NCI-H748 (cell line): Measurements from ENCODE around the gene MRPS10.
"Not testable (repeated sequence)": the region's sequence is repeated elsewhere in the genome, so short reads cannot be mapped to it uniquely, and the experiment has no call there.

ENCODE experiments used
- DNase-seq: peaks from one replicate; lab custom pipeline; 2025; ENCODE audit not compliant: unreplicated experiment; lab: John Stamatoyannopoulos, UW

Gene MRPS10

GRCh38 chr6:42211726-42212125 lies 5.9 kb downstream of the MRPS10 start:
- no peak for DNase-seq

- peak; percentile 96 for DNase-seq
Measured at GRCh38 chr6:42210551-42210950, 7.1 kb downstream of the MRPS10 start.

GRCh38 chr6:42207559-42207958 lies 10.1 kb downstream of the MRPS10 start:
- not testable (repeated sequence) for DNase-seq

GRCh38 chr6:42204768-42205282 lies 12.8 kb downstream of the MRPS10 start:
- no peak for DNase-seq

GRCh38 chr6:42203183-42203582 lies 14.5 kb downstream of the MRPS10 start:
- DNase-seq = no peak

GRCh38 chr6:42202131-42202915 lies 15.3 kb downstream of the MRPS10 start:
- DNase-seq = not testable (repeated sequence)

GRCh38 chr6:42201382-42201781 lies 16.3 kb downstream of the MRPS10 start:
- no peak for DNase-seq

- no peak for DNase-seq
Measured at GRCh38 chr6:42200035-42200434, 17.6 kb downstream of the MRPS10 start.

GRCh38 chr6:42199106-42199981 lies 18.3 kb downstream of the MRPS10 start:
- DNase-seq = no peak

- no peak for DNase-seq
Measured at GRCh38 chr6:42197555-42198362, 19.9 kb downstream of the MRPS10 start.

- no peak for DNase-seq
Measured at GRCh38 chr6:42195415-42195814, 22.2 kb downstream of the MRPS10 start.

GRCh38 chr6:42194056-42194455 lies 23.6 kb downstream of the MRPS10 start:
- DNase-seq = no peak

GRCh38 chr6:42193491-42193894 lies 24.2 kb downstream of the MRPS10 start:
- DNase-seq = no peak

- not testable (repeated sequence) for DNase-seq
Measured at GRCh38 chr6:42192385-42192784, 25.3 kb downstream of the MRPS10 start.

GRCh38 chr6:42190554-42191183 lies 27.0 kb downstream of the MRPS10 start:
- DNase-seq = no peak

- DNase-seq = no peak
Measured at GRCh38 chr6:42188406-42188805, 29.3 kb downstream of the MRPS10 start.

- DNase-seq = no peak
Measured at GRCh38 chr6:42185597-42185996, 32.1 kb downstream of the MRPS10 start.

- no peak for DNase-seq
Measured at GRCh38 chr6:42184475-42184874, 33.2 kb downstream of the MRPS10 start.

GRCh38 chr6:42182101-42182500 lies 35.6 kb downstream of the MRPS10 start:
- no peak for DNase-seq

GRCh38 chr6:42179945-42180313 lies 37.7 kb downstream of the MRPS10 start:
- no peak for DNase-seq
